GM21526 (cell line): Measurements from ENCODE around the gene TBX1.

ENCODE experiments used
- ATAC-seq: cut with Tn5 transposase; IDR thresholded peaks from one replicate; pipeline ENCODE4 v1.9.1; 2021; ENCODE audit warnings: moderate library complexity; ENCODE audit not compliant: unreplicated experiment, low FRiP score

The TBX1 gene

DNA sequence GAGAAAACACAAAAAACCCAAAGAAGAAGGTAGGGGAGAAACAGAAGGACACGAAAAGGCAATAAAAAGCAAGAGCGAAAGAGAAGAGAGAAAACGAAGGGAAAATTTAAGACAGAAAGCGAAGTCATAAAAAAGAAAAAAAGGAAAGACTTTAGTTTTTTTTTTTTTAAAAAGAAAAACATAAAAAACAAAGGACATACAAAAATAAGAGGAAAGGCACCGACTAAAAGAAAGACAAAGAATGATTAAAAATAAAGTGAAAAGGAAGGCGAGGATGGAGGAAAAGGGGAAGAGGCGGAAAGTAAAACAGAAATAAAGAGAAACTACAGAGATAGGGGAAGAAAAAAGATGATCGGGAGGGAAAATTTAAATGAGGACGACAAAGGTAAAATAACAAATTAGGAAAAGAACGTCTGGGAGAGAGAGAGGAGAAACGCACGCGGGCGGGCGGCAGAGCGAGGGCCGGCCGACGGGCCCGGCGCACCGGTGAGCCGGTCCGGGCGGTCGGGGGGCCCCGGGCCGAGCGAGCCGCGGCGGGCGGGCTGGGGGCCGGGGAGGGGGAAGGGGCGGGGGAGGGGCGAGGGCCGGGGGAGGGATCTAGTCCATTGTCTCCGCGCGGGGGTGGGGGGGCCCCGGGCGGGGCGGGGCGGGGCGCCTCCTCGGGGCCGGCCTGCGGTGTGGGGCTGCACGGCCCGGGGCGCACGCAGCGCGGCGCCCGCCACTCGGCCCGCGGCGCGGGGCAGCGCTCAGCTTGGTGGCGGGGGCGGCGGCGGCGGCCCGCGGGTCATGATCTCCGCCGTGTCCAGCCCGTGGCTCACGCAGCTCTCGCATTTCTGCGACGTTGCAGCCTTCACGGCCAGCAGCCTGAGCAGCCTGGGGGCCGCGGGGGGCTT is at the start of gene TBX1:
TSS of gene TBX1 (plus strand) at position 721 of the 893 bp plus-strand sequence. CDS start at position 787, 66 bp downstream.
- ATAC-seq, result no peak

- ATAC-seq, result no peak
Observed at GRCh38 chr22:19713245-19713644, 47.3 kb upstream of the TBX1 start.

GRCh38 chr22:19713650-19714311 is 46.8 kb upstream of the TBX1 start:
- ATAC-seq, result no peak

GRCh38 chr22:19714312-19715187 is 46.0 kb upstream of the TBX1 start, which contains the start of gene SEPTIN5:
TSS of gene SEPTIN5 (plus strand) at chr22:19714503. CDS start at chr22:19714589, 86 bp downstream.
- ATAC-seq, result no peak

DNA sequence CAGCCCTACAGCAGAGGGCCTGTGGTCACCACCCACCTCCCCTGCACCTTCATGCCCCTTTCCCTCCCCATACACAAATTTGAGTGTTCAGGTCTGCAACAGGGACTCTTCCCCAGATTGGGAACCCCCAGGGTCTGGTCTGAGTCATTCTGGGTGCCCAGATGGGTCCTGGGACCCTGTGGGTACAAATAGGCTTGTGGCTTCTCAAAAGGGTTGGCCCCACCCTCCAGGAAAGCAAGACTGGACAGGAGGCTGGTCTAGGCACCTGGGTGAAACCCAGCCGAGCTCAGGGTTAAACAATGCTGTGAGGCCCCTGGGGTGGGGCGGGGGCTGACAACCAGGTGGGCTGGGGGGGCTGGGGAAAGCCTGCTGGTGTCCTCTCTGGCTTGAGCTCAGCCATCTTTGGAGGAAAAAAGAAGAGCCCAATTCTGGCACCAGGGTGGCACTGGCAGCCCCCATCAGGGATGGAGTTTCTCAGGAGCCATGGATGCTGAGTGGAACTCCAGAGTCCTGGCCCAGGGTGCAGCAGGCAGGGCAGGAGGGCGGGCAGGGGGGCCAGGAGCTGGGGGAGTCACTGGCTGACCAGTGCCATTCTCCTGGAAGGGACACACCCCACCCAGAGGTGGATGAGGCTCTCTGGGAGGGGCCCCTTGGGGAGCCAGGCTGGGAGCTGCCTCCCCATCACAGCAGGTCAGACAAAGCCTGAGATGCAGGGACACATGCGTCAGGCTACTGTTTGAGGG is 45.2 kb upstream of the TBX1 start:
- ATAC-seq, result no peak

DNA sequence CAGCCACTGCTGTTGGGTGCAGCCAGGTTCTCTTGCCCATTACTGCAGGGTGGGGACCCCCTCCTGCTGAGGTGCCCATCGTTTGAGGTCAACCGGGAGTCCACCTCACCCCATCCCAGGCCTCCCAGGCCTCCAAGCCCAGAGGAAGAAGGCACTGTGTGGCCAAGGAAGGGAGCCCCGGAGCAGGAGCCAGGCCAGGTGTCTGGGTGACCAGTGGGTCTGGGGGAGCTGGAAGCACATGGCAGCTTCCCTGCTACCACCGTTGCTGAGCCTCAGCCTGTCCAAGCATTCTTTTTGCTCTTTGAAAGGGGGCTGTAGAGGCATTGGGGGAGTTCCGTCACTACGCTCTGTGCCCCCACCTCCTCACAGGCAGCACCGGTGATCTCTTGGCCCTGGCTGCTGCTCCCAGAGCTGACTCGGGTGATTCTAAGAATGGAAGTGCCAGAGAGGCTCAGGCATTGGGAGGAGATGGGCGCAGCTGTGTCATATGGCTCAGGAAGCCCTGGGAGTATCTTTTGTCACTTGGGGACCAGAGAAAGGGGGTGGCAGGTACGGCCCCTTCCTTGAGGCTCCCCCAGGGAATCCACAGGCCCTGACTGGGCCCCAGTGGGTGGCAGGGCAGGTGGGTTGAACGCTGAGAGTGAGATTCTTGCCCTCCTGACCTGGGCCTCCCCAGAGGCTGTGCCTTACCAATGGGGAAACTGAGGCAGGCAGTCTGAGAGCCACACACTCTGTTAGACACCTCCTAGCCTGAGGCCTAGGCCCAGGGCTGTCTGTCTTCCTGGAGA is 44.3 kb upstream of the TBX1 start:
- ATAC-seq, result no peak

- no peak for ATAC-seq
Observed at GRCh38 chr22:19716829-19717105, 43.8 kb upstream of the TBX1 start.

GRCh38 chr22:19717181-19717580 is 43.4 kb upstream of the TBX1 start:
- ATAC-seq, result no peak

GRCh38 chr22:19717691-19718455 is 42.7 kb upstream of the TBX1 start:
- ATAC-seq, result no peak

DNA sequence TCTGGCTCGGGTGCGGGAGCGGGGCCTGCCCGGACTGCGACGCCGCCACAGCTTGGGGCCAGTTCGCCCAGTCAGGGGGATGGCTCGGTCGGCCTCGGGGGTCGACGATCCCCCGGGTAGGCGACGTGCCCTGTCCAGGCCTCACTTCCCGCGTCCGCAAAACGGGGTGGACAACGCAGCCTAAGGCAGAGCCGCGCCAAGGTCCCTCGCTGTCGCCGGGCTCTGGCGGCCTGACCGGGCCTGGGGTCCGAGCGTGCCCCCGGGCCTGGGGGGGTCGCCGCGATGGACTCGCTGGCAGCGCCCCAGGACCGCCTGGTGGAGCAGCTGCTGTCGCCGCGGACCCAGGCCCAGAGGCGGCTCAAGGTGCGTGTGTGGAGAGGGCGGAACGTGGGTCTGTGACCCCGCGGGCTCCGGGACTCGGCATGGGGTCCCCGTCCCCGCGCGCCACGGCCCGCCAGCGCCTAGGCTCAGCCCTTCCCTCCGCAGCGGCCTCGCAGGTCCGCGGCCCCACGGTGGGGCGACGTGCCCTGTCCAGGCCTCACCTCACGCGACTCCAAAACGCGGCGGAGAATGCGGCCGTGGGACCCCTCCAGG is 42.0 kb upstream of the TBX1 start:
- ATAC-seq, result no peak

- no peak for ATAC-seq
Observed at GRCh38 chr22:19719050-19719482, 41.5 kb upstream of the TBX1 start.

GRCh38 chr22:19719488-19720021 is 41.0 kb upstream of the TBX1 start:
- no peak for ATAC-seq

DNA sequence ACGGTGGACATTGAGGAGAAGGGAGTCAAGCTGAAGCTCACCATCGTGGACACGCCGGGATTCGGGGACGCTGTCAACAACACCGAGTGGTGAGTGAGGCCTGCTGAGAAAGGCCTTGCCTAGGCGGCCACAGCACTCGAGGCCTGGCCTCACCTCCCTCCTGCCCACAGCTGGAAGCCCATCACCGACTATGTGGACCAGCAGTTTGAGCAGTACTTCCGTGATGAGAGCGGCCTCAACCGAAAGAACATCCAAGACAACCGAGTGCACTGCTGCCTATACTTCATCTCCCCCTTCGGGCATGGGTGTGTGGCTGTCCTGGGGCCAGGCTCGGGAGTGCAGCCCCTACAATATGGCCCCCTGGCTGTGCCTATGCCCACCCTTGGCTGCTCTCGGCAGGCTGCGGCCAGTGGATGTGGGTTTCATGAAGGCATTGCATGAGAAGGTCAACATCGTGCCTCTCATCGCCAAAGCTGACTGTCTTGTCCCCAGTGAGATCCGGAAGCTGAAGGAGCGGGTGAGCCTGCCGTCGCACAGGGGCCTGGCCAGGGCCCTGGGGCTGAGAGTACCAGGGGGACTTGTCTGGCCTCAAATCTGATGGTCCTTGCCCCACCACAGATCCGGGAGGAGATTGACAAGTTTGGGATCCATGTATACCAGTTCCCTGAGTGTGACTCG is 40.3 kb upstream of the TBX1 start:
- no peak for ATAC-seq

- ATAC-seq, result no peak
Observed at GRCh38 chr22:19720999-19721329, 39.6 kb upstream of the TBX1 start.

GRCh38 chr22:19721330-19722177 is 39.0 kb upstream of the TBX1 start:
- no peak for ATAC-seq

DNA sequence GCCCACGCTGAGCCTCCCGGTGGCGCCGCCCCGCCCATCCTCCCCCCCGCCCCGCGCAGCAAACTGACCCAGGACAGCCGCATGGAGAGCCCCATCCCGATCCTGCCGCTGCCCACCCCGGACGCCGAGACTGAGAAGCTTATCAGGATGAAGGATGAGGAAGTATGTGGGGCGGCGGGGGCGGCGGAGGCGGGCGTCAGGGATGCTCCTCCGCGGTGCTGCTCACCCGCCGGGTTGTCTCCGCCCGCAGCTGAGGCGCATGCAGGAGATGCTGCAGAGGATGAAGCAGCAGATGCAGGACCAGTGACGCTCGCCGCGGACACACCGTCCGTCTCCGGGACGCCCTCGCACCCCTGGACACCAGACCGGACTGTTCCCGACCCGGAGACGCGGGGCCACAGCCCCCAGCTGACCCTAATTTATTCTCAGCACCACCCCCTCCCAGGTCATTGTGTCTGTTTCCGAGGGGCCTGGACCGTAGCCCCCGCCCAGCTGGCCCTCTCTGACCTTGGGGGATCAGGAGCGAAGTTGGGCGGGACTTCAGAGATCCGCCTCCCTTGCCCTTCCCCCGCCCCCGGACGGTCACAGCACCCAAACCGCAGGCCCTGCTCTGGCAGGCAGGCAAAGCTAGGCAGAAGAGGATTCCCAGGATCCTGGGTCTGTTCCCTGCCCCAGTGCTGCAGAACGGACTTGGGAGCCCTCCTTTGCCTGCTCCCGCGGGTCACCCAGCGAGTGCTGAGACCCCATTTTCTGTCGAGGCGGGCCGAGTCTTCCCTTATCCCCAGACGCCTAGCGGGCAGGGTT is 38.2 kb upstream of the TBX1 start:
- no peak for ATAC-seq
